GM18951 (cell line): ENCODE measurements around the gene CXCL17.
"Not testable (repeated sequence)": the region's sequence is repeated elsewhere in the genome, so short reads cannot be mapped to it uniquely, and the experiment has no call there.

Source experiments
- POLR2A ChIP-seq: IDR thresholded peaks from 4 replicates; pipeline ENCODE4 v1.6.1; 2011; ENCODE audit warnings: mild to moderate bottlenecking; ENCODE audit not compliant: insufficient read length, insufficient read depth; ENCODE audit errors: extremely low read depth
- in situ Hi-C: fragments of 300-500 bp; cut with MboI; formaldehyde crosslinking; loops from one replicate; pipeline ENCODE4 v1.12.0; 2022; ENCODE audit warnings: low sequenced_read_pairs, mixed read lengths, inconsistent platforms; ENCODE audit not compliant: unreplicated experiment

The CXCL17 gene, protein sequence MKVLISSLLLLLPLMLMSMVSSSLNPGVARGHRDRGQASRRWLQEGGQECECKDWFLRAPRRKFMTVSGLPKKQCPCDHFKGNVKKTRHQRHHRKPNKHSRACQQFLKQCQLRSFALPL

DNA sequence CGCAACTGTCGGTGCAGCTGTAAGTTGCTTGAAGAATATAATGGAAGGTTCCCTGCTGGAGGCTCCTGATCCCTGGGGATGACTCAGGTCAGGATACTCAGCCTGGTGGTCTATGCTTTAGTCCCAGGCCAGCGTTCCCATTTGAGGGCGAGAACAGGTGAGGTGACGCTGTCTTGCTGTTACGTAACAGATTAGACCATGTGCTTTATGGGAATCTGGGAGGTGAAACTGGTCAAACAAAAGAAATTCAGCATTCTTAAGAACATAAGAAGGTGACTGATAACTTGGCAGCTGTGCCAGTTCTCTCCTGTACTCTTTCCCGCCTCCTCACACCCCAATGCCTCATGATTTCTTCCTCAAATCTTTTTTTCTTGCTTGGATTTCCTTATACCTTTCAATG lies at the start of gene CXCL17:
Gene CXCL17, minus strand, starts transcription at position 114 of the 400 bp plus-strand sequence. CDS start 114 bp downstream, outside the sequence.
- in situ Hi-C loops = no loop called here

DNA sequence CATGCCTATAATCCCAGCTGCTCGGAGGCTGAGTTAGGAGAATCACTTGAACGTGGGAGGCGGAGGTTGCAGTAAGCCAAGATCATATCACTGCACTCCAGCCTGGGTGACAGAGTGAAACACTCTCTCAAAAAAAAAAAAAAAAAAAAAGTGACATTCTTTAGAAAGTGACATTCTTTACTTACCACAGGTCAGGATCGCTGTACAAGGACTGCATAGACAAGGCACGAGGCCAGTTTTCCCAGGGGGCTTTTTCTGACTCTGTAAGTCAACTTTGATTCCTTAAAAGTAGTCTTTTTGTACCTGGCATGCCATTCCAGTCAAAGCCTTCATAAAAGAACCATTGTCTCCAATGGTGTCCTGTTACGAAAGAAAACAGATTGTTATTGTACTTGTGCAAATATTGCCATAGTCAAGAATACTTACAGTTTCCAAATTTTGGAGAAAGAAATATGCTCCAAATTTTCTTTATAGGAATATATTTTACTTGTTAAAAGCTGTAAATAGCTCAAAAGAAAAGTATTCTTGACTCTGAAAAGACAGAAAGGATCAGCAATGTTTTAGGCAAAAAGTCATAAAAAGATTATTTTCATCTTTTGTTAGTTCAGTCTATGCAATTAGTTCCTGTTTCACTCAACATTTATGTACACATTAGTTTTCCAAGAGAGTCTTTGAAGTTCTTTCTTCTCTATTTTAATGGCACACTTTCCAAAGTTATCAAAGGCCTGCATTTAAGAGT lies 46.2 kb upstream of the CXCL17 start:
- in situ Hi-C loops = no loop called here
- no peak for TF ChIP-seq POLR2A

More for the DNA sequence above, at the start of gene CXCL17:
- TF ChIP-seq POLR2A = no peak

DNA sequence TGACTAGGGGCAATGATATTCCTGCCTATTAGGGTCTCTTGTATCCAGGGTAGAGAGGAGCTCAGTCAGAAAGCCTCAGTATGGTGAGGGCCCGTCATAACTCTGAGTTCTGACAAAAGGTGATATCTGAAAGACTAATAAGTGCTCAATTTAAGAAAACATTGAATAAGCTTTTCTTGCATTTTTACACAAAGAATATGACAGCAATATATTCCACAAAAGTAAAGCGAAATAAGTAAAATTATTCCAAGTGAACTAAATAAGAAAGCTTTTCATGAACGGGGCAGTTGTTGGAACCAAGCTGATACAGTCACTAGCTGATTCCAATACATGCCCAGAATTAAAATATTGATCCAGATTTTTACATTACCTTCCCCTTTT lies 45.0 kb upstream of the CXCL17 start:
- in situ Hi-C loops = no loop called here
- no peak for TF ChIP-seq POLR2A

DNA sequence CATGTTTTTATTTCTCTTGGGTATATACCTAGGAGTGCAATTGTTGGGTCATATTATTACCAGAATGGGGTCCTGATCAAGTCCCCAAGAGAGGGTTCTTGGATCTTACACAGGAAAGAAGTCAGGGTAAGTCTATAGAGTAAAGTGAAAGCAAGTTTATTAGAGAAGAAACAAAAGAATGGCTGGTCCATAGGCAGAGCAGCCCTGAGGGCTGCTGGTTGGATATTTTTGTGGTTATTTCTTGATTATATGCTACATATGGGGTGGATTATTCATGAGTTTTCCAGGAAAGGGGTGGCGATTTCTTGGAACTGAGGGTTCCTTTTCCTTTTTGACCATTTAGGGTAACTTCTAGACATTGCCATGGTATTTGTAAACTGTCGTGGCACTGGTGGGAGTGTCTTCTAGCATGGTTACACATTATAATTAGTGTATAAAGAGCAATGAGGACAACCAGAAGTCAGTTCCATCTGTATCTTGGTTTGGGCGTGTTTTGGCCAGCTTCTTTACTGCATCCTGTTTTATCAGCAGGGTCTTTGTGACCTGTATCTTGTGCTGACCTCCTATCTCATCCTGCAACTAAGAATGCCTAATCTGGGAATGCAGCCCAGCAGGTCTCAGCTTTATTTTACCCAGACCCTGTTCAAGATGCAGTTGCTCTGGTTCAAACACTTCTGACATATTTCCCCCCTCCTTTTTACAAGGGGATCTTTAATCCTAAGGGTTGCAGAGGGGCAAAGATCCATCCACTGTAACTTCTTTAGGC lies 44.5 kb upstream of the CXCL17 start:
- in situ Hi-C loops = no loop called here
- TF ChIP-seq POLR2A = no peak

DNA sequence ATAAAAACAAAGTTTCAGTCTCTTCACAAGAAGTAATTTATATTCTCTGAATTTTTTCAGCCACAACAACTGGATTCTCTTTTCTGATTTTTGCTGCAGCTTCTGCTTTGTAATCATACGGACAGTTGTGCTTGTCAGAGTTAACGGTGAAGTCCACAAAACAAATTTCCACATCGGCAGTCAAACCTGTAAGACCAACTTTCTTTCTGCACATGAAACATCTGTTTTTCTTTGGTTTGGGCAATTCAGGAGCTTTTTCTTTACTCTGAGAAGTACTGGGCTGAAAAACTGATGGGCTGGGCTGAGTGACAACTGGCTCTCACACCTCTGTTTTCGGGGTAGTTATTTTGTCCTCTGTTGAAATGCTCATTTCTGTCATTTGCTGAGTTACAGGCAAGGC lies 42.3 kb upstream of the CXCL17 start:
- in situ Hi-C loops = not testable (repeated sequence)

DNA sequence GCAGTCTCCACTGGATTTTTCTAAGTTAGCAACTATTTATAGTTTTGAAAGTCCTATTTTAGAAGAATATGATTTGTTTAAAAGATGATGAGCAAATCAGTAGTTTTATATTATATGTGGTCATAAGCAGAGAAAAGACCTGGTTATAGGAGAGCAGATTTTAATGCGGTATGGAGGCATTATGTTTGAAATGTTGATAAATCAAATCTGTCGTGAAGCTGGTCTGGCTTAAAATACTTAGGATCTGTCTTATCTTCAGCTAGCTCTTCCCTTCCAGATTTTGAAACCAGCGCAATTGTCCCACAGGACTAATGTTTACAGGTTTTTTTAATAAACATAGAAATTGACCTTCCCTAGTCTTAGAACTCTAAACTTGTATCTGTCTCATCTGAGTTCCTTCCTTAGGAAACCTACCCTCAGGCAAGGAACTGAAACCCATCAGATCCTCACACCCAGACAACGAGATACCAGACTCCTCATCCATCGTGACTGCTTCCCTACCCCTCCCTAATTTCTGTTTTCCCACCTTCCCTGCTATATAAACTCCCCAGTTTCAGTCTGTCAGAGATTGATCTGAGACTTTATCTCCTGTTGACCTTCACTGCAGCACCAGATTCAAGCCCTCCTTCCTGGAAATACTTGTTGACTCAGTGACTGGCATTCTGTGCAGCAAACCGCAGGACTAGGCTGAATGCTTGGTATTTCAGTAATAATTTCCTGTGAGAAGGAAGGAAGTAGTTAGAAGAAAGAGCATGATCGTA lies 37.8 kb upstream of the CXCL17 start:
- in situ Hi-C loops = no loop called here
- TF ChIP-seq POLR2A = no peak

DNA sequence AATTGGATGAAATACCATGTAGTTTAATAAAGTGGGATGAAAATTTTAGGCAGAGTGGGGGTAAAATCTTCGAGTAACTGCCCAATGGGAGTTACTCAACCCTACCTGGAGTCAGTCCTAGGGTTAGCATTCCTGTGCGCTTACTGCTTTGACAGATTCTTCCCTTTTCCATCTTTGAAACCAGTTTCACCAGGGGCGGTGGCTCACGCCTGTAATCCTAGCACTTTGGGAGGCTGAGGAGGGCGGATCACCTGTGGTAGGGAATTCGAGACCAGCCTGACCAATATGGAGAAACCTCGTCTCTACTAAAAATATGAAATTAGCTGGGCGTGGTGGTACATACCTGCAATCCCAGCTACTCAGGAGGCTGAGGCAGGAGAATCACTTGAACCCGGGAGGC lies 37.0 kb upstream of the CXCL17 start:
- in situ Hi-C loops = no loop called here
- no peak for TF ChIP-seq POLR2A

DNA sequence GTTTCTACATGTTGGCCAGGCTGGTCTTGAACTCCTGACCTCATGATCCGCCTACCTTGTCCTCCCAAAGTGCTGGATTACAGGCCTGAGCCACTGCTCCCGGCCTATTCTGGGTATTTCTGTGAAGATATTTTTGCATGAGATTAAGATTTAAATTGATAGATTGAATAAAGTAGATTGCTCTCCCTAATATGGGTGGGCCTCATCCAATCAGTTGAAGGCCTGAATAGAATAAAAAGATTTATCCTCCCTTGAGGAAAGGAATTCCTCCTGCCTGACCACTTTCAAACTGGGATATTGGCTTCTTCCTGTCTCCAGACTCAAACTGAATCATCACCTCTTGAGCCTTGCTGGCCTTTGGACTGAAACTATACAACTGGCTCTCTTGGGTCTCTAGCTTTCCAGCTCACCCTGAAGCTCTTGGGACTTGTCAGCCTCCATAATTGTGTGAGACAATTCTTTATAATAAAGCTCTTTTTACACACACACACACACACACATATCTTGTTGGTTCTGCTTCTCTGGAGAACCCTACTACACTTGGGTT lies 36.1 kb upstream of the CXCL17 start:
- no peak for TF ChIP-seq POLR2A
- in situ Hi-C loops = no loop called here

DNA sequence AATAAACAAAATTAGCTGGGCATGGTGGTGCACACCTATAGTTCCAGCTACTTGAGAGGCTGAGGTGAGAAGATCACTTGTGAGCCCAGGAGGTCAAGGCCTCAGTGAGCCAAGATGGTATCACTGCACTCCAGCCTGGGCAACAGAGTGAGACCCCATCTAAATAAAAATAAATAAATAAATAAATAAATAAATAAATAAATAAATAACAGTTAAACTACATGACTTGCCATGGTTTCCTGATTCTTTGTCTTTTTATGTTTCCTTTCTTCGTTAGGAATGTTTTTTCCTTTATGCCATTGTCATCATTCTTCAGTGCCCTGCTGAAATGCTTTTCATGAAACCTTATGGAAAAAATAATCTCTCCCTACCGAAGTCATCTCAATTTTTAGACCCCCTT lies 35.2 kb upstream of the CXCL17 start:
- TF ChIP-seq POLR2A = no peak
- in situ Hi-C loops = no loop called here

DNA sequence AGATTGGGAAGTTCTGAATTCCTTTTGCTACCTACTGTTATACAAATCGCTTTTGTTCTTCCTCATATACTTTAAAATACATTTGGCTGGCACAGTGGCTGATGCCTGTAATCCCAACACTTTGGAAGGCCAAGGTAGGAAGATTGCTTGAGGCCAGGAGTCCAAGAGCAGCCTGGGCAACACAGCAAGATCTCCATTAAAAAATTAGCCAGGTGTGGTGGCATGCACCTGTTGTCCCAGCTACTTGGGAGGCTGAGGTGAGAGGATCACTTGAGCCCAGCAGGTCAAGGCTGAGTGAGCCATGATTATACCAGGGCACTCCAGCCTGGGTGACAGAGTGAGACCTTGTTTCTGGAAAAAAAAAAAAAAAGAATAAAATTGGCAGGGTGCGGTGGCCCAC lies 34.4 kb upstream of the CXCL17 start:
- in situ Hi-C loops = no loop called here
- no peak for TF ChIP-seq POLR2A

DNA sequence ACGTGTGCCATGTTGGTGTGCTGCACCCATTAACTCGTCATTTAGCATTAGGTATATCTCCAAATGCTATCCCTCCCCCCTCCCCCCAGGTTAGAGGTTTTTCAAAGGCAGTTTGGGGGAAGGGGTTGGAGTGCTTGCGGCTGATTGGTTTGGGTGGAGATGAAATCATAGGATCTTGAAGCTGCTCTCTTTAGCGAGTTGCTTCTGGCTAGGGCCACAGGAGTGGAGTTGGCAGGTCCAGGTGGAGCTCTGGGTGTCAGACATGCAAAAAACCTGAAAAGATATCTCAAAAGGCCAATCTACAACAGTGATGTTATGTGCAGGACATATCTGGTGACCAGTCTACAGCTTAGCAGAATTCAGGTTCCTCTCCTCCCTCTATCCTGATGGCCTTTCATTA lies 32.6 kb upstream of the CXCL17 start:
- in situ Hi-C loops = no loop called here
- TF ChIP-seq POLR2A = no peak

DNA sequence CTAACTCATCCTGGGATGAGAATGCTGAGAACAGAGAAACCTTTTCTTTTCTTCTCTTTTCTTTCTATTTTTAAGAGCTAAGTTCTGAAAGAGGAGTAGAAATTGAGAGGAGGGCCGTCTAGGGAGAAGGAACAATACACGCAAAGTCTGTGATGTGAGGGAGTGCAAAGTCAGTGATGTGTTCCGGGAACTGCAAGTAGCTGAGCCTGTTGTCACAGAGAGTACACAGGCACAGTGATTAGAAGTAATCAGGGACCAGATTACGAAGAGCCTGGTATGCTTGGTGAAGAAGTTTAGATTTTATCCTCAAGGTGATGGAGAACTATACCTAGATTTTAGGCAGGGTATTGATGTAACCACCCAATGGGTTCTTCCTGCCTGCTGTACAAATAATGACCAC lies 32.0 kb upstream of the CXCL17 start:
- TF ChIP-seq POLR2A = no peak
- in situ Hi-C loops = no loop called here

DNA sequence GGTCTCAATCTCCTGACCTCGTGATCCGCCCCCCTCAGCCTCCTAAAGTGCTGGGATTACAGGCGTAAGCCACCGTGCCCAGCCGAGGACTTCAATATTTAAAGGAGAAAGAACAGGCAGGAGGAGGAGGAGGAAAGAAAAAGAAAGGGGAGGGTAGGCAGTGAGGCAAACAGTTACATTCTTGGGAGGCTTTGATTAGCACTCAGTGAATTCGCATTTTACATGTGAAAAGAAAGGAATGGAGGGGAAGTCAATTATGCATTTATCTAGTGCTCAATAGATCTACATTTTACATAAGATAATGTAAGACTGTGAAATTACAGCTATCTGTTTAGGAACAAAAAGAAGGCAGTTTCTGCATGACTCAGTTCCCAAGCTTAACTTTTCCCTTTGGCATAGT lies 30.9 kb upstream of the CXCL17 start:
- TF ChIP-seq POLR2A = no peak
- in situ Hi-C loops = no loop called here
